Measurements from ENCODE around the gene ZNF408.

The ZNF408 gene

DNA sequence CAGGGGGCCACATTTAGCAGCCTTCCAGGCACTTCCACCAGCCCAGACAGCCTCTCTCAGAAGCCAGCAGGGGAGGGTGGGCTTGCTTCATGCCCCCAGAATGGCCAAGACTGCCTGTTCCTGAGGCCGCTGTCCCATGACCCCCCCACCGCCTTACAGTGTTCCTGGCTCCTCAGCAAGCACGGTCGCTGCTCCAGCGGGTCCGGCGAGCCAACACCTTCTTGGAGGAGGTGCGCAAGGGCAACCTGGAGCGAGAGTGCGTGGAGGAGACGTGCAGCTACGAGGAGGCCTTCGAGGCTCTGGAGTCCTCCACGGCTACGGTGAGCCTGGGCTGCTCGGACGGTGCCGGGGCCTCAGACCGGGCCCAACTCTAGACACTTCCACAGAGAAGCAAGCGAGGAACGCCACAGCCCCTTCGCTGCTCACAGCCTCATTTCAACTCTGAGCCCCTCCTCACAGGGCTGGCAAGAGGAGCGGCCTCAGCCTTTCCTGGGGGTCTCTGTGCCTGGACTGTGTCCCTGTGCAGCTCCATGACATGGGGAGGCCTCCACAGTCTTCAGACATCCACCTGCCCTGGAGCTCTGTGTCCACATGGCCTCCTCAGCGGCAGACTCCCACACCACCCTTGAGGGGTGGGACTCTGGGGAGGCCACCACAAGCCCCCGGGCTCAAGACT lies 18.9 kb downstream of the ZNF408 start:
- no peak overlapping the region for H3K4me3 ChIP-seq (ENCODE audit: low read depth, low read length)
- no peak for DNase-seq
- no peaks in the 10 kb centered on the region for H3K4me1 ChIP-seq
- no peak for TF ChIP-seq CTCF (IDR thresholded peaks at IDR 0.05; ENCODE audit: low read depth, low read length)
- H3K9me3 ChIP-seq: no peaks in the 10 kb centered on the region
- H3K36me3 ChIP-seq: no peaks in the 10 kb centered on the region
- H3K27me3 ChIP-seq: no peaks in the 10 kb centered on the region

- Histone ChIP-seq H3K4me1 (no peaks in the 10 kb centered on the region), H3K4me3 (ENCODE audit: low read depth, low read length) (no peak overlapping the region), H3K9me3 (no peaks in the 10 kb centered on the region), H3K36me3 (no peaks in the 10 kb centered on the region), H3K27me3 (no peaks in the 10 kb centered on the region)
- TF ChIP-seq CTCF (IDR thresholded peaks at IDR 0.05; ENCODE audit: low read depth, low read length): no peak
- DNase-seq: no peak
Observed at GRCh38 chr11:46721286-46721685, 20.5 kb downstream of the ZNF408 start.

DNA sequence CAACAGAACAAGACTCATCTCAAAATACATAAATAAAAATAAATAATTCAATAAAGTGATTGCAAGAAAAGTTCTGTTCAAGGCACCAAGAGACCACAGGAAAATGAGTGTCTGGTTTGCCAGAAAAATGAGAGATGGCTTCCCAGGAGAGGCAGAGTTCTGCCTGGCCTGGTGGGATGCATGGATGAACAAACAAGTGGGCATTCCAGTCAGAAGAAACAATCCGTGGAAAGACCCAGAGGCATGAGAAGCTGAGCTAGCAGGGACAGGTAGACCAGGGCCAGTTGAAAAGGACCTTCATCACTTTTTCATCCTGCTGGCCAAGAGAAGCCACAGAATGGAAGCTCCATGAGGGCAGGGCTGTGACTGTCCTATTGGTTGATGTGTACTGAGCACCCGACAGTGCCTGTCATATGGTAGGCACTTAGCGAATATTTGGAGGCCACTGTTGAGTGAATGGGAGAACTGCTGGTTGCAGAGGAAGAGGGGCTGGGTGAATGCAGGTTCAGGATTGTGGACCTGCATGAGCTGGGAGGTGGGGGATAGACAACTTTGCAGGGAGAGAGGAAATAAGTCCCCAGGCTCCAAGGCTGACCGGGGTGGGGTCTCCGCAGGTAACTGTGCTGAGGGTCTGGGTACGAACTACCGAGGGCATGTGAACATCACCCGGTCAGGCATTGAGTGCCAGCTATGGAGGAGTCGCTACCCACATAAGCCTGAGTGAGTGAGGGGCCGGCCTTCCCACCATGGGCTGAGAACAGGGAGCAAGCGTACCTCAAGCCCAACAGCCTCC lies 21.9 kb downstream of the ZNF408 start:
- Histone ChIP-seq H3K4me1 (no peaks in the 10 kb centered on the region), H3K27me3 (no peaks in the 10 kb centered on the region), H3K9me3 (no peaks in the 10 kb centered on the region), H3K36me3 (no peaks in the 10 kb centered on the region), H3K4me3 (ENCODE audit: low read depth, low read length) (no peak overlapping the region)
- TF ChIP-seq CTCF (IDR thresholded peaks at IDR 0.05; ENCODE audit: low read depth, low read length): no peak
- DNase-seq: no peak

DNA sequence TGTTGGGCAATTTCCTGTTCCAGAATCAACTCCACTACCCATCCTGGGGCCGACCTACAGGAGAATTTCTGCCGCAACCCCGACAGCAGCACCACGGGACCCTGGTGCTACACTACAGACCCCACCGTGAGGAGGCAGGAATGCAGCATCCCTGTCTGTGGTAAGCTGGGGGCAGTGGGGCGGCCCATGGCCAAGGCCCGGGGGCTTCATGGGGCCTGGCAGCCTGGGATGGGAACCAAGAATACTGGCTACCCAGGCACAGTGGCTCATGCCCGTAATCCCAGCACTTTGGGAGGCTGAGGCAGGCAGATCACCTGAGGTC lies 22.5 kb downstream of the ZNF408 start:
- TF ChIP-seq CTCF (IDR thresholded peaks at IDR 0.05; ENCODE audit: low read depth, low read length): no peak
- no peaks in the 10 kb centered on the region for H3K27me3 ChIP-seq
- H3K4me3 ChIP-seq (ENCODE audit: low read depth, low read length): no peak overlapping the region
- no peaks in the 10 kb centered on the region for H3K36me3 ChIP-seq
- H3K4me1 ChIP-seq: no peaks in the 10 kb centered on the region
- no peak for DNase-seq
- no peaks in the 10 kb centered on the region for H3K9me3 ChIP-seq

- no peak for DNase-seq
- TF ChIP-seq CTCF (IDR thresholded peaks at IDR 0.05; ENCODE audit: low read depth, low read length): no peak
- H3K36me3 ChIP-seq: no peaks in the 10 kb centered on the region
Observed at GRCh38 chr11:46724088-46724487, 23.3 kb downstream of the ZNF408 start.

More at GRCh38 chr11:46724088-46724487, 23.3 kb downstream of the ZNF408 start:
- Histone ChIP-seq H3K9me3 (no peaks in the 10 kb centered on the region), H3K4me1 (no peaks in the 10 kb centered on the region), H3K4me3 (ENCODE audit: low read depth, low read length) (no peak overlapping the region), H3K27me3 (no peaks in the 10 kb centered on the region)

Measured in BE2C (cell line).